Erythroblast (primary cell): ENCODE measurements around the gene SLC25A44.

ENCODE experiments used
- GATA1 ChIP-seq: IDR thresholded peaks from 2 replicates; pipeline ENCODE4 v1.6.1; 2011; ENCODE audit warnings: low read depth, mild to moderate bottlenecking, control low read depth, low read length, moderate library complexity
- POLR2A ChIP-seq: IDR thresholded peaks from 2 replicates; pipeline ENCODE4 v1.6.1; 2011; ENCODE audit warnings: mild to moderate bottlenecking, low read length

- TF ChIP-seq POLR2A = no peak
- TF ChIP-seq GATA1 = no peak
These were observed 54.4 kb downstream of the SLC25A44 start for GRCh38 chr1:156248323-156248683.
